Measurements from ENCODE around the gene SULT1C2. TPM values are rescaled to one million over a fixed set of nuclear protein-coding genes. Genes with fewer than 3 reads are reported as not detected.
"Not testable (repeated sequence)": the region's sequence is repeated elsewhere in the genome, so short reads cannot be mapped to it uniquely, and the experiment has no call there.

The SULT1C2 gene
- total RNA-seq, 1 donor from 2014 or later = not detected

- H3K27me3 Mint-ChIP-seq (ENCODE audit: insufficient read depth) = peaks cover 3% of the 10 kb centered on the region
- no peaks in the 10 kb centered on the region for H3K4me1 Mint-ChIP-seq (ENCODE audit: low read depth)
- no peak overlapping the region for H3K4me3 Mint-ChIP-seq
- H3K36me3 Mint-ChIP-seq (ENCODE audit: low read depth) = no peaks in the 10 kb centered on the region
- no peaks in the 10 kb centered on the region for H3K9me3 Mint-ChIP-seq
- DNase-seq (ENCODE audit: low spot score) = no peak
- no peak overlapping the region for H3K27ac Mint-ChIP-seq
- intact Hi-C loops (cut with micrococcal nuclease) = no loop called here
Observed at GRCh38 chr2:108270346-108270745, 18.3 kb upstream of the SULT1C2 start.

- DNase-seq (ENCODE audit: low spot score) = no peak
- Mint-ChIP-seq H3K27ac (no peak overlapping the region), H3K27me3 (ENCODE audit: insufficient read depth) (no peaks in the 10 kb centered on the region), H3K4me1 (ENCODE audit: low read depth) (no peaks in the 10 kb centered on the region), H3K9me3 (no peaks in the 10 kb centered on the region), H3K36me3 (ENCODE audit: low read depth) (no peaks in the 10 kb centered on the region), H3K4me3 (no peak overlapping the region)
- intact Hi-C loops (cut with micrococcal nuclease) = no loop called here
Observed at GRCh38 chr2:108270768-108271506, 17.8 kb upstream of the SULT1C2 start.

GRCh38 chr2:108271691-108272253, 16.9 kb upstream of the SULT1C2 start:
- H3K9me3 Mint-ChIP-seq = no peaks in the 10 kb centered on the region
- no peak overlapping the region for H3K27ac Mint-ChIP-seq

GRCh38 chr2:108278631-108279030, 10.1 kb upstream of the SULT1C2 start:
- Mint-ChIP-seq H3K9me3 (no peaks in the 10 kb centered on the region), H3K27me3 (ENCODE audit: insufficient read depth) (no peaks in the 10 kb centered on the region), H3K4me3 (no peak overlapping the region), H3K4me1 (ENCODE audit: low read depth) (no peaks in the 10 kb centered on the region), H3K27ac (no peak overlapping the region), H3K36me3 (ENCODE audit: low read depth) (no peaks in the 10 kb centered on the region)
- intact Hi-C loops (cut with micrococcal nuclease) = no loop called here
- DNase-seq (ENCODE audit: low spot score) = no peak

More at GRCh38 chr2:108271691-108272253, 16.9 kb upstream of the SULT1C2 start:
- Mint-ChIP-seq H3K27me3 (ENCODE audit: insufficient read depth) (no peaks in the 10 kb centered on the region), H3K4me3 (no peak overlapping the region), H3K4me1 (ENCODE audit: low read depth) (no peaks in the 10 kb centered on the region), H3K36me3 (ENCODE audit: low read depth) (no peaks in the 10 kb centered on the region)
- intact Hi-C loops (cut with micrococcal nuclease) = no loop called here
- DNase-seq (ENCODE audit: low spot score) = no peak

GRCh38 chr2:108279468-108279867, 9.2 kb upstream of the SULT1C2 start:
- intact Hi-C loops (cut with micrococcal nuclease) = no loop called here
- H3K36me3 Mint-ChIP-seq (ENCODE audit: low read depth) = no peaks in the 10 kb centered on the region
- H3K27ac Mint-ChIP-seq = no peak overlapping the region
- peaks cover under 1% of the 10 kb centered on the region for H3K9me3 Mint-ChIP-seq
- no peaks in the 10 kb centered on the region for H3K27me3 Mint-ChIP-seq (ENCODE audit: insufficient read depth)
- DNase-seq (ENCODE audit: low spot score) = no peak
- no peaks in the 10 kb centered on the region for H3K4me1 Mint-ChIP-seq (ENCODE audit: low read depth)
- no peak overlapping the region for H3K4me3 Mint-ChIP-seq

- DNase-seq (ENCODE audit: low spot score) = no peak
- Mint-ChIP-seq H3K9me3 (peaks cover 4% of the 10 kb centered on the region), H3K27ac (no peak overlapping the region), H3K27me3 (ENCODE audit: insufficient read depth) (no peaks in the 10 kb centered on the region), H3K4me1 (ENCODE audit: low read depth) (no peaks in the 10 kb centered on the region), H3K4me3 (no peak overlapping the region), H3K36me3 (ENCODE audit: low read depth) (no peaks in the 10 kb centered on the region)
- intact Hi-C loops (cut with micrococcal nuclease) = no loop called here
Observed at GRCh38 chr2:108280466-108280865, 8.2 kb upstream of the SULT1C2 start.

GRCh38 chr2:108284566-108284965, 4.1 kb upstream of the SULT1C2 start:
- H3K4me1 Mint-ChIP-seq (ENCODE audit: low read depth); H3K27me3 Mint-ChIP-seq (ENCODE audit: insufficient read depth); DNase-seq (ENCODE audit: low spot score); H3K36me3 Mint-ChIP-seq (ENCODE audit: low read depth); H3K27ac Mint-ChIP-seq; H3K9me3 Mint-ChIP-seq; H3K4me3 Mint-ChIP-seq; intact Hi-C loops (cut with micrococcal nuclease): not testable (repeated sequence)

GRCh38 chr2:108285616-108286015, 3.1 kb upstream of the SULT1C2 start:
- no peak overlapping the region for H3K4me3 Mint-ChIP-seq
- no peaks in the 10 kb centered on the region for H3K4me1 Mint-ChIP-seq (ENCODE audit: low read depth)
- peaks cover 4% of the 10 kb centered on the region for H3K9me3 Mint-ChIP-seq
- no peak for DNase-seq (ENCODE audit: low spot score)
- H3K27ac Mint-ChIP-seq = no peak overlapping the region
- no peaks in the 10 kb centered on the region for H3K36me3 Mint-ChIP-seq (ENCODE audit: low read depth)
- H3K27me3 Mint-ChIP-seq (ENCODE audit: insufficient read depth) = peaks cover 4% of the 10 kb centered on the region
- intact Hi-C loops (cut with micrococcal nuclease) = no loop called here

- H3K4me1 Mint-ChIP-seq (ENCODE audit: low read depth) = no peaks in the 10 kb centered on the region
- H3K36me3 Mint-ChIP-seq (ENCODE audit: low read depth) = no peaks in the 10 kb centered on the region
- H3K27ac Mint-ChIP-seq = no peak overlapping the region
- H3K27me3 Mint-ChIP-seq (ENCODE audit: insufficient read depth) = peaks cover 4% of the 10 kb centered on the region
- intact Hi-C loops (cut with micrococcal nuclease) = no loop called here
- no peak for DNase-seq (ENCODE audit: low spot score)
- H3K9me3 Mint-ChIP-seq = peaks cover 4% of the 10 kb centered on the region
- H3K4me3 Mint-ChIP-seq = no peak overlapping the region
Observed at GRCh38 chr2:108287169-108287568, 1.5 kb upstream of the SULT1C2 start.

- Mint-ChIP-seq H3K27me3 (ENCODE audit: insufficient read depth) (peaks cover 3% of the 10 kb centered on the region), H3K4me1 (ENCODE audit: low read depth) (no peaks in the 10 kb centered on the region), H3K36me3 (ENCODE audit: low read depth) (no peaks in the 10 kb centered on the region), H3K9me3 (no peaks in the 10 kb centered on the region), H3K27ac (no peak overlapping the region), H3K4me3 (no peak overlapping the region)
- intact Hi-C loops (cut with micrococcal nuclease) = no loop called here
- no peak for DNase-seq (ENCODE audit: low spot score)
Observed at GRCh38 chr2:108293850-108294249, 5.2 kb downstream of the SULT1C2 start.

GRCh38 chr2:108297436-108298141, 8.9 kb downstream of the SULT1C2 start:
- no peak overlapping the region for H3K27ac Mint-ChIP-seq
- intact Hi-C loops (cut with micrococcal nuclease) = no loop called here

GRCh38 chr2:108301558-108301957, 12.9 kb downstream of the SULT1C2 start:
- intact Hi-C loops (cut with micrococcal nuclease) = no loop called here
- peaks cover 5% of the 10 kb centered on the region for H3K4me1 Mint-ChIP-seq (ENCODE audit: low read depth)
- no peak overlapping the region for H3K4me3 Mint-ChIP-seq
- no peaks in the 10 kb centered on the region for H3K9me3 Mint-ChIP-seq
- no peak overlapping the region for H3K27ac Mint-ChIP-seq
- no peaks in the 10 kb centered on the region for H3K36me3 Mint-ChIP-seq (ENCODE audit: low read depth)
- no peak for DNase-seq (ENCODE audit: low spot score)
- no peaks in the 10 kb centered on the region for H3K27me3 Mint-ChIP-seq (ENCODE audit: insufficient read depth)

More at GRCh38 chr2:108297436-108298141, 8.9 kb downstream of the SULT1C2 start:
- Mint-ChIP-seq H3K36me3 (ENCODE audit: low read depth) (no peaks in the 10 kb centered on the region), H3K27me3 (ENCODE audit: insufficient read depth) (peaks cover 3% of the 10 kb centered on the region), H3K4me3 (no peak overlapping the region), H3K4me1 (ENCODE audit: low read depth) (no peaks in the 10 kb centered on the region), H3K9me3 (no peaks in the 10 kb centered on the region)
- no peak for DNase-seq (ENCODE audit: low spot score)

- Mint-ChIP-seq H3K27ac (no peak overlapping the region), H3K36me3 (ENCODE audit: low read depth) (no peaks in the 10 kb centered on the region), H3K4me1 (ENCODE audit: low read depth) (peaks cover 5% of the 10 kb centered on the region), H3K27me3 (ENCODE audit: insufficient read depth) (no peaks in the 10 kb centered on the region), H3K4me3 (no peak overlapping the region), H3K9me3 (no peaks in the 10 kb centered on the region)
- intact Hi-C loops (cut with micrococcal nuclease) = no loop called here
- no peak for DNase-seq (ENCODE audit: low spot score)
Observed at GRCh38 chr2:108304975-108305374, 16.3 kb downstream of the SULT1C2 start.

Data from activated T-helper 1 cell treated with anti-CD3 and anti-CD28 coated beads, Interleukin-12 subunit alpha, Interleukin-12 subunit beta, Interleukin-2, Interleukin-4 antibody, amounts not matched to agents 30 ng/mL and 10 ng/mL and 1 ng/mL, durations not matched to agents 14 hours and 24 hours and 36 hours (primary cell).